Fibroblast of lung (primary cell): ENCODE results near the gene SLC29A4. TPM values are rescaled to one million over a fixed set of nuclear protein-coding genes. Genes with fewer than 3 reads are reported as not detected.
"Not testable (repeated sequence)": the region's sequence is repeated elsewhere in the genome, so short reads cannot be mapped to it uniquely, and the experiment has no call there.

Experiments used
- DNase-seq, 2 donors: peaks; one replicate each; pipeline versions ENCODE4 v3.0.0 to v3.0.0-alpha.2; 2010; ENCODE audit warnings: low read depth in 2 of 2
- H2AFZ ChIP-seq: 2 replicates; pipeline ENCODE4 v1.5.1; 2012; ENCODE audit warnings: low read length, control low read depth, inconsistent platforms
- H3K27ac ChIP-seq: 2 replicates; pipeline ENCODE4 v1.5.1; 2011; ENCODE audit warnings: low read length, control low read depth; ENCODE audit not compliant: insufficient read depth
- H3K27me3 ChIP-seq: 2 replicates; pipeline ENCODE4 v1.5.1; 2011; ENCODE audit warnings: mild to moderate bottlenecking, low read length; ENCODE audit not compliant: control insufficient read depth, insufficient read depth
- H3K36me3 ChIP-seq: 2 replicates; pipeline ENCODE4 v1.5.1; 2011; ENCODE audit warnings: low read length; ENCODE audit not compliant: control insufficient read depth, insufficient read depth
- H3K4me1 ChIP-seq: 2 replicates; pipeline ENCODE4 v1.5.1; 2011; ENCODE audit warnings: low read length; ENCODE audit not compliant: control insufficient read depth, insufficient read depth; ENCODE audit errors: extremely low read depth
- H3K4me2 ChIP-seq: 2 replicates; pipeline ENCODE4 v1.5.1; 2011; ENCODE audit warnings: low read length, control low read depth; ENCODE audit not compliant: insufficient read depth; ENCODE audit errors: extremely low read depth
- H3K4me3 ChIP-seq, 4 experiments: fragments of 200-600 bp in 1 of 4; sonication (generic) in 1 of 4; replicated peaks in 1 of 4; 2 replicates each; pipeline ENCODE4 v1.5.1; 2011 to 2016; ENCODE audit warnings: low read length in 4 of 4, low read depth in 3 of 4, mild to moderate bottlenecking in 3 of 4, control low read depth in 2 of 4, inconsistent platforms in 1 of 4, mixed read lengths in 1 of 4; ENCODE audit not compliant: insufficient read depth in 1 of 4; ENCODE audit errors: control extremely low read depth in 1 of 4
- H3K79me2 ChIP-seq: 2 replicates; pipeline ENCODE4 v1.5.1; 2012; ENCODE audit warnings: mild to moderate bottlenecking, low read length, inconsistent platforms; ENCODE audit not compliant: control insufficient read depth, insufficient read depth
- H3K9ac ChIP-seq: 2 replicates; pipeline ENCODE4 v1.5.1; 2011; ENCODE audit warnings: mild to moderate bottlenecking, low read length, control low read depth; ENCODE audit not compliant: insufficient read depth
- H3K9me3 ChIP-seq: 2 replicates; pipeline ENCODE4 v1.5.1; 2012; ENCODE audit warnings: low read depth, low read length; ENCODE audit not compliant: control insufficient read depth, insufficient read depth
- H4K20me1 ChIP-seq: 2 replicates; pipeline ENCODE4 v1.5.1; 2011; ENCODE audit warnings: low read length; ENCODE audit not compliant: control insufficient read depth, insufficient read depth; ENCODE audit errors: extremely low read depth
- CTCF ChIP-seq, 2 donors: IDR thresholded peaks in 1 of 2; conservative IDR thresholded peaks in 1 of 2; 1 replicate in 1 of 2; 2 replicates in 1 of 2; pipeline ENCODE4 v1.5.1; 2011 to 2012; ENCODE audit warnings: low read length in 2 of 2, control low read depth in 1 of 2, inconsistent platforms in 1 of 2, low read depth in 1 of 2, mild to moderate bottlenecking in 1 of 2
- EZH2 ChIP-seq: IDR thresholded peaks from 2 replicates; pipeline ENCODE4 v1.5.1; 2012; ENCODE audit warnings: low read length, control low read depth, mild to moderate bottlenecking; ENCODE audit errors: missing control alignments
- polyA plus RNA-seq, 2 donors: library from polyadenylated mRNA; depleted of rRNA in 1 of 2; stranded (reverse) in 1 of 2; unstranded in 1 of 2; fragments of >200 nt; gene quantifications; 2 replicates each; pipeline ENCODE4 v1.2.1, GENCODE V29; 2011 to 2012; ENCODE audit warnings: missing spikeins in 1 of 2
- total RNA-seq: library from RNA; depleted of rRNA; stranded (reverse); fragments of >200 nt; gene quantifications from 2 replicates; pipeline ENCODE4 v1.2.1, GENCODE V29; 2014

SLC29A4 gene
- total and polyA plus RNA-seq, 2 donors (not counting 1 experiment from before 2014, with no cell fraction given) = 1.0 to 5.1 TPM

DNA sequence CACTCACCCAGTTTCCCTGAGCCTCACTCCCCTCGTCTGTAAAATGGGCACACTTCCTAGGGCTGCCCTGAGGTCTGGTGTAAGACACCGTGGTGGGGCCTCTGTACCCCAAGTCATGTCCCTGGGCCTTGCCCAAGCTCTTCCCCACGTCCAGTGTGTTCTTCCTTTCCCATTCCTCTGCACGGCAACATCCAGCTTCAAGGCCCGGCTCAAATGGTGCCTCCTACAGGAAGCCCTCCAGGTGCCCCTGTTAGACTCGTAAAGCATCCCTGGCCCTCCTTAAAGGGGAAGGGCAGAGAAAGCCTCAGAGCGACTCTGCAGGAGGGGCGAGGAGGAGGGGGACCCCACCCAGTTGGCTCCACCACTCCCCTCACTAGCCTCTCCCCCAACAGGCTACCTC lies 8.6 kb downstream of the SLC29A4 start:
- no peaks in the 10 kb centered on the region for H3K79me2 ChIP-seq
- no peak overlapping the region for H3K9ac ChIP-seq
- DNase-seq = no peak
- no peak overlapping the region for H2AFZ ChIP-seq
- no peak overlapping the region for H3K4me2 ChIP-seq
- no peak overlapping the region for H3K27ac ChIP-seq
- TF ChIP-seq CTCF (conservative IDR thresholded peaks at IDR 0.05 in 1 of 2, IDR thresholded peaks at IDR 0.05 in 1 of 2; ENCODE audit: low read depth in 1 of 2, low read length in 2 of 2) (no peak), EZH2 (no peak)
- H3K36me3 ChIP-seq = no peaks in the 10 kb centered on the region
- no peak overlapping the region for H3K4me3 ChIP-seq
- no peaks in the 10 kb centered on the region for H3K9me3 ChIP-seq
- no peaks in the 10 kb centered on the region for H4K20me1 ChIP-seq
- H3K27me3 ChIP-seq = no peaks in the 10 kb centered on the region
- H3K4me1 ChIP-seq = no peaks in the 10 kb centered on the region

GRCh38 chr7:5291711-5292335 lies 9.1 kb downstream of the SLC29A4 start:
- not testable (repeated sequence) for DNase-seq, H3K27me3 ChIP-seq, H3K79me2 ChIP-seq, H3K4me3 ChIP-seq, H3K27ac ChIP-seq, H4K20me1 ChIP-seq, H3K36me3 ChIP-seq, H3K4me1 ChIP-seq, H3K9ac ChIP-seq, H2AFZ ChIP-seq, H3K4me2 ChIP-seq, H3K9me3 ChIP-seq

GRCh38 chr7:5294169-5294987 lies 11.6 kb downstream of the SLC29A4 start:
- DNase-seq = no peak
- H3K27me3 ChIP-seq = no peaks in the 10 kb centered on the region

More at GRCh38 chr7:5294169-5294987, 11.6 kb downstream of the SLC29A4 start:
- no peak overlapping the region for H2AFZ ChIP-seq
- no peaks in the 10 kb centered on the region for H3K36me3 ChIP-seq
- no peak overlapping the region for H3K4me2 ChIP-seq
- H3K4me1 ChIP-seq = no peaks in the 10 kb centered on the region
- no peak overlapping the region for H3K9ac ChIP-seq
- H3K9me3 ChIP-seq = no peaks in the 10 kb centered on the region
- TF ChIP-seq CTCF (conservative IDR thresholded peaks at IDR 0.05 in 1 of 2, IDR thresholded peaks at IDR 0.05 in 1 of 2; ENCODE audit: low read depth in 1 of 2, low read length in 2 of 2) (no peak), EZH2 (no peak)
- H3K4me3 ChIP-seq = no peak overlapping the region
- no peak overlapping the region for H3K27ac ChIP-seq
- no peaks in the 10 kb centered on the region for H3K79me2 ChIP-seq
- H4K20me1 ChIP-seq = no peaks in the 10 kb centered on the region
